Hepatocyte (in vitro differentiated cells): ENCODE results near the gene BTRC. TPM values are rescaled to one million over a fixed set of nuclear protein-coding genes. Genes with fewer than 3 reads are reported as not detected.

Source experiments
- DNase-seq: peaks from one replicate; pipeline ENCODE4 v3.0.0-alpha.2; 2016; ENCODE audit warnings: low spot score
- H2AFZ ChIP-seq: fragments of 200-600 bp; sonication (generic); 2 replicates; pipeline ENCODE4 v1.6.0; 2016; ENCODE audit warnings: antibody characterized with exemption, mild to moderate bottlenecking
- H3K27ac ChIP-seq: fragments of 200-600 bp; sonication (generic); 2 replicates; pipeline ENCODE4 v1.5.1; 2016; ENCODE audit warnings: mild to moderate bottlenecking
- H3K27me3 ChIP-seq: fragments of 200-600 bp; sonication (generic); 2 replicates; pipeline ENCODE4 v1.6.1; 2016
- H3K36me3 ChIP-seq: fragments of 200-600 bp; sonication (generic); replicated peaks from 2 replicates; pipeline ENCODE4 v1.5.1; 2016; ENCODE audit warnings: low read depth; ENCODE audit not compliant: insufficient read depth
- H3K4me1 ChIP-seq: fragments of 200-600 bp; sonication (generic); 2 replicates; pipeline ENCODE4 v1.5.1; 2016; ENCODE audit warnings: mild to moderate bottlenecking, moderate library complexity; ENCODE audit not compliant: insufficient read depth
- H3K4me2 ChIP-seq: fragments of 200-600 bp; sonication (generic); 2 replicates; pipeline ENCODE4 v1.6.0; 2016
- H3K4me3 ChIP-seq: fragments of 200-600 bp; sonication (generic); 2 replicates; pipeline ENCODE4 v1.5.1; 2016; ENCODE audit warnings: mild to moderate bottlenecking
- H3K79me2 ChIP-seq: fragments of 200-600 bp; sonication (generic); 2 replicates; pipeline ENCODE4 v1.6.0; 2017; ENCODE audit warnings: mild to moderate bottlenecking
- H3K9me2 ChIP-seq: fragments of 200-600 bp; sonication (generic); replicated peaks from 2 replicates; pipeline ENCODE4 v1.6.0; 2017; ENCODE audit warnings: mild to moderate bottlenecking; ENCODE audit not compliant: insufficient read depth
- H3K9me3 ChIP-seq: fragments of 200-600 bp; sonication (generic); 2 replicates; pipeline ENCODE4 v1.5.1; 2016; ENCODE audit warnings: low read depth, mild to moderate bottlenecking
- H4K20me1 ChIP-seq: fragments of 200-600 bp; sonication (generic); 2 replicates; pipeline ENCODE4 v1.6.0; 2016; ENCODE audit warnings: mild to moderate bottlenecking; ENCODE audit not compliant: insufficient read depth, poor library complexity, severe bottlenecking
- EZH2 ChIP-seq: fragments of 200-600 bp; sonication (generic); IDR thresholded peaks from 2 replicates; pipeline ENCODE4 v1.6.1; 2016; ENCODE audit warnings: antibody characterized with exemption, mild to moderate bottlenecking, borderline replicate concordance
- EZH2phosphoT487 ChIP-seq: fragments of 200-600 bp; sonication (generic); IDR thresholded peaks from one replicate; pipeline ENCODE4 v1.6.1; 2018; ENCODE audit warnings: antibody characterized with exemption, mild to moderate bottlenecking, low read depth, moderate library complexity; ENCODE audit not compliant: unreplicated experiment, severe bottlenecking
- WGBS: methylation state at CpG from one replicate; pipeline ENCODE4 v1.1.6; 2016; ENCODE audit warnings: low lambda C conversion rate; ENCODE audit errors: missing lambda C conversion rate; 5-methylcytosine and 5-hydroxymethylcytosine counted together
- polyA plus RNA-seq: library from polyadenylated mRNA; unstranded; fragments of >200 nt; fragmentation: Nextera tagmentation; extraction: Ambion mirVana; gene quantifications from 2 replicates; pipeline ENCODE4 v1.2.1, GENCODE V29; 2016
- total RNA-seq: library from RNA; depleted of rRNA; stranded (reverse); fragments of >200 nt; gene quantifications from 2 replicates; pipeline ENCODE4 v1.2.3, GENCODE V29; 2014
- TF ChIP-seq, protein P1 (sequence below): fragments of 200-600 bp; sonication (generic); IDR thresholded peaks from 2 replicates; pipeline ENCODE4 v1.5.1; 2016; ENCODE audit warnings: antibody characterized with exemption, mild to moderate bottlenecking; ENCODE audit not compliant: poor library complexity

The BTRC gene
- total and polyA plus RNA-seq, 2 experiments from 2014 or later = 14.5 to 24.3 TPM

- 95% methylated on average over 2 of the region's 2 CpGs for WGBS
- H4K20me1 ChIP-seq = peaks cover 41% of the 10 kb centered on the region
These were observed 10.0 kb downstream of the BTRC start for GRCh38 chr10:101363850-101364400.

DNA sequence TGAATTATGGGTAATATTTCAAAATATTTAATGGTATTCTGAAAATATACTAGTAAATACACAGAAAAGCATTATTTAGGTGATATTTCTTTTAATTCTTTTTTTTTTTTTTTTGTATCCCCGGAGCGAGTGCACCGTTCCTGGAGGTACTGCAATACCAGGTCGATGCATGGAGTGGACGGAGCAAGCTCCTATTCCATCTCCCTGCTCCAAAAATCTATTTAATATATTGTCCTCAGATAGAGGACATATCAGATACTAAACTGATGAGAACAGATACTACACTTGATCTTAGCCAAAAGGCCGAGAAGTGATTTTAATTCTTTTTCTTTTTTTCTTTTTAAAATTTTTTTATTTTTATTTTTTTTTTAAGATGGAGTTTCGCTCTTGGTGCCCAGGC lies 10.8 kb downstream of the BTRC start:
- Histone ChIP-seq H4K20me1 (peaks cover 39% of the 10 kb centered on the region), H3K4me1 (no peaks in the 10 kb centered on the region), H3K27me3 (no peaks in the 10 kb centered on the region), H3K4me3 (no peak overlapping the region), H2AFZ (no peak overlapping the region), H3K36me3 (no peaks in the 10 kb centered on the region), H3K9me2 (no peaks in the 10 kb centered on the region), H3K79me2 (peaks cover 87% of the 10 kb centered on the region), H3K27ac (no peak overlapping the region), H3K4me2 (no peak overlapping the region), H3K9me3 (no peaks in the 10 kb centered on the region)
- 89% methylated on average over 7 of the region's 7 CpGs for WGBS
- DNase-seq = no peak
- TF ChIP-seq, protein P1, sequence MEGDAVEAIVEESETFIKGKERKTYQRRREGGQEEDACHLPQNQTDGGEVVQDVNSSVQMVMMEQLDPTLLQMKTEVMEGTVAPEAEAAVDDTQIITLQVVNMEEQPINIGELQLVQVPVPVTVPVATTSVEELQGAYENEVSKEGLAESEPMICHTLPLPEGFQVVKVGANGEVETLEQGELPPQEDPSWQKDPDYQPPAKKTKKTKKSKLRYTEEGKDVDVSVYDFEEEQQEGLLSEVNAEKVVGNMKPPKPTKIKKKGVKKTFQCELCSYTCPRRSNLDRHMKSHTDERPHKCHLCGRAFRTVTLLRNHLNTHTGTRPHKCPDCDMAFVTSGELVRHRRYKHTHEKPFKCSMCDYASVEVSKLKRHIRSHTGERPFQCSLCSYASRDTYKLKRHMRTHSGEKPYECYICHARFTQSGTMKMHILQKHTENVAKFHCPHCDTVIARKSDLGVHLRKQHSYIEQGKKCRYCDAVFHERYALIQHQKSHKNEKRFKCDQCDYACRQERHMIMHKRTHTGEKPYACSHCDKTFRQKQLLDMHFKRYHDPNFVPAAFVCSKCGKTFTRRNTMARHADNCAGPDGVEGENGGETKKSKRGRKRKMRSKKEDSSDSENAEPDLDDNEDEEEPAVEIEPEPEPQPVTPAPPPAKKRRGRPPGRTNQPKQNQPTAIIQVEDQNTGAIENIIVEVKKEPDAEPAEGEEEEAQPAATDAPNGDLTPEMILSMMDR = no peak
- no peak for TF ChIP-seq EZH2phosphoT487
- no peak for TF ChIP-seq EZH2

More at GRCh38 chr10:101363850-101364400, 10.0 kb downstream of the BTRC start:
- no peaks in the 10 kb centered on the region for H3K9me2 ChIP-seq
- no peaks in the 10 kb centered on the region for H3K36me3 ChIP-seq
- no peaks in the 10 kb centered on the region for H3K27me3 ChIP-seq
- no peak overlapping the region for H3K27ac ChIP-seq
- TF ChIP-seq, protein P1 = no peak
- TF ChIP-seq EZH2phosphoT487 (no peak), EZH2 (no peak)
- no peaks in the 10 kb centered on the region for H3K9me3 ChIP-seq
- H3K79me2 ChIP-seq = peaks cover 88% of the 10 kb centered on the region
- H2AFZ ChIP-seq = no peak overlapping the region
- no peaks in the 10 kb centered on the region for H3K4me1 ChIP-seq
- no peak overlapping the region for H3K4me2 ChIP-seq
- no peak overlapping the region for H3K4me3 ChIP-seq
- no peak for DNase-seq

DNA sequence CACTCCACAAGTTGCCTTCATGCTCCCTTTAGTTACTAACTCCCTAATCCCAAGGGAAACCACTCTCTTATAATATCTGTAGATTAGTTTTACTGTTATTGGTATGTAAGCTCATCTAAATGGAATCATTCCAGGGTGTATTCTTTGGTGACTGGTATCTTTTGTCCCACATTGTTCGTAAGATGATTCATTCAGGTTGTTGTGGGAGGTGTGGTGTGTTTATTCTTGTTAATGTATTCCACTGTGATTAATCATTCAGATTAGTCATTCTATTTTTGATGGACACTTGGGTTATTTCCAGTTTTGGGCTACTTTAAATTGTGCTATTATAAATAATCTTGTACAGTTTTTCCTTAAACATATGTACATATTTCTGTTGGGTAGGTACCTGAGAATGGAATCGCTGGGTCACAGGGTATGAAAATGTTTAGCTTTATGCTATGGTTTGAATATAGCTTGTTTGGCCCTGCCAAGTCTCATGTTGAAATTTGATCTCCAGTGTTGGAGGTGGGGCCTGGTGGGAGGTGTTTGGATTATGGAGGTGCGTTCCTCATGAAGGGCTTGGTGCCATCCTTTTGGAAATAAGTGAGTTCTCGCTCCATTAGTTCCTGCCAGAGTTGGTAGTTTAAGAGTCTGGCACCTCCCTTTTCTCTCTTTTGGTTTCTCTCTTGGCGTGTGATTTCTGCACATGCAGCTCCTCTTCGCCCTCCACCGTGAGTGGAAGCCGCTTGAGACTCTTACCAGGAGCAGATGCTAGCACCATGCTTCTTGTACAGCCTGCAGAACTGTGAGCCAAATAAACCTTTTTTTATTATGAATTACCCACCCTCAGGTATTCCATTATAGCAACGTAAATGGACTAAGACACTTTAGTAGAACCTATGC lies 13.8 kb downstream of the BTRC start:
- whole genome bisulfite sequencing = 95% methylated on average over 9 of the region's 9 CpGs

More for the DNA sequence above, 13.8 kb downstream of the BTRC start:
- TF ChIP-seq EZH2 = no peak
- no peak for TF ChIP-seq EZH2phosphoT487
- TF ChIP-seq, protein P1 = no peak
- no peak overlapping the region for H3K27ac ChIP-seq
- no peak overlapping the region for H3K4me2 ChIP-seq
- no peak overlapping the region for H2AFZ ChIP-seq
- DNase-seq = no peak
- H3K9me2 ChIP-seq = no peaks in the 10 kb centered on the region
- peaks cover 25% of the 10 kb centered on the region for H4K20me1 ChIP-seq
- no peaks in the 10 kb centered on the region for H3K27me3 ChIP-seq
- no peak overlapping the region for H3K4me3 ChIP-seq
- peaks cover 84% of the 10 kb centered on the region for H3K79me2 ChIP-seq
- no peaks in the 10 kb centered on the region for H3K9me3 ChIP-seq
- H3K4me1 ChIP-seq = no peaks in the 10 kb centered on the region
- H3K36me3 ChIP-seq = no peaks in the 10 kb centered on the region
